KMS-11 (cell line): ENCODE data around the gene ADGRG1.
"Not testable (repeated sequence)": the region's sequence is repeated elsewhere in the genome, so short reads cannot be mapped to it uniquely, and the experiment has no call there.

Source experiments
- H2AFZ ChIP-seq: fragments of 200-600 bp; sonication (generic); 2 replicates; pipeline ENCODE4 v1.6.1; 2016; ENCODE audit warnings: antibody characterized with exemption, mixed run types, low read depth
- H3K27ac ChIP-seq: fragments of 200-600 bp; sonication (generic); 2 replicates; pipeline ENCODE4 v1.6.1; 2016; ENCODE audit warnings: mild to moderate bottlenecking, mixed run types
- H3K27me3 ChIP-seq: fragments of 200-600 bp; sonication (generic); 2 replicates; pipeline ENCODE4 v1.6.1; 2017; ENCODE audit warnings: mild to moderate bottlenecking, low read depth, mixed run types, moderate library complexity; ENCODE audit not compliant: insufficient read depth
- H3K36me3 ChIP-seq: fragments of 200-600 bp; sonication (generic); 2 replicates; pipeline ENCODE4 v1.6.1; 2017; ENCODE audit warnings: mild to moderate bottlenecking, mixed run types; ENCODE audit not compliant: insufficient read depth
- H3K4me1 ChIP-seq: fragments of 200-600 bp; sonication (generic); 2 replicates; pipeline ENCODE4 v1.6.1; 2016; ENCODE audit warnings: mild to moderate bottlenecking, low read depth, mixed run types; ENCODE audit not compliant: poor library complexity, severe bottlenecking
- H3K4me2 ChIP-seq: fragments of 200-600 bp; sonication (generic); 2 replicates; pipeline ENCODE4 v1.7.0; 2016; ENCODE audit warnings: mild to moderate bottlenecking, mixed run types
- H3K4me3 ChIP-seq: fragments of 200-600 bp; sonication (generic); IDR thresholded peaks from 2 replicates; pipeline ENCODE4 v1.6.1; 2017; ENCODE audit warnings: low read depth, low read length, mixed read lengths; ENCODE audit not compliant: insufficient read depth
- H3K79me2 ChIP-seq: fragments of 200-600 bp; sonication (generic); 2 replicates; pipeline ENCODE4 v1.6.1; 2016; ENCODE audit warnings: low read depth, mixed run types; ENCODE audit not compliant: insufficient read depth
- H3K9ac ChIP-seq: fragments of 200-600 bp; sonication (generic); 2 replicates; pipeline ENCODE4 v1.6.1; 2016; ENCODE audit warnings: mild to moderate bottlenecking, mixed run types
- H4K20me1 ChIP-seq: fragments of 200-600 bp; sonication (generic); 2 replicates; pipeline ENCODE4 v1.6.1; 2016; ENCODE audit warnings: mild to moderate bottlenecking, mixed run types; ENCODE audit not compliant: insufficient read depth
- TF ChIP-seq, protein P1 (sequence below): fragments of 200-600 bp; sonication (generic); conservative IDR thresholded peaks from 2 replicates; pipeline ENCODE4 v1.6.1; 2017; ENCODE audit warnings: low read depth, mild to moderate bottlenecking, antibody characterized with exemption, low read length, moderate library complexity, mixed read lengths

The ADGRG1 gene

GRCh38 chr16:57708168-57708567 lies 79.7 kb downstream of the ADGRG1 start:
- Histone ChIP-seq H2AFZ (no peak overlapping the region), H3K4me2 (no peak overlapping the region), H3K79me2 (no peaks in the 10 kb centered on the region), H3K27me3 (no peaks in the 10 kb centered on the region), H3K9ac (no peak overlapping the region), H3K36me3 (no peaks in the 10 kb centered on the region), H3K27ac (no peak overlapping the region), H3K4me3 (no peak overlapping the region), H3K4me1 (no peaks in the 10 kb centered on the region), H4K20me1 (no peaks in the 10 kb centered on the region)
- TF ChIP-seq, protein P1, sequence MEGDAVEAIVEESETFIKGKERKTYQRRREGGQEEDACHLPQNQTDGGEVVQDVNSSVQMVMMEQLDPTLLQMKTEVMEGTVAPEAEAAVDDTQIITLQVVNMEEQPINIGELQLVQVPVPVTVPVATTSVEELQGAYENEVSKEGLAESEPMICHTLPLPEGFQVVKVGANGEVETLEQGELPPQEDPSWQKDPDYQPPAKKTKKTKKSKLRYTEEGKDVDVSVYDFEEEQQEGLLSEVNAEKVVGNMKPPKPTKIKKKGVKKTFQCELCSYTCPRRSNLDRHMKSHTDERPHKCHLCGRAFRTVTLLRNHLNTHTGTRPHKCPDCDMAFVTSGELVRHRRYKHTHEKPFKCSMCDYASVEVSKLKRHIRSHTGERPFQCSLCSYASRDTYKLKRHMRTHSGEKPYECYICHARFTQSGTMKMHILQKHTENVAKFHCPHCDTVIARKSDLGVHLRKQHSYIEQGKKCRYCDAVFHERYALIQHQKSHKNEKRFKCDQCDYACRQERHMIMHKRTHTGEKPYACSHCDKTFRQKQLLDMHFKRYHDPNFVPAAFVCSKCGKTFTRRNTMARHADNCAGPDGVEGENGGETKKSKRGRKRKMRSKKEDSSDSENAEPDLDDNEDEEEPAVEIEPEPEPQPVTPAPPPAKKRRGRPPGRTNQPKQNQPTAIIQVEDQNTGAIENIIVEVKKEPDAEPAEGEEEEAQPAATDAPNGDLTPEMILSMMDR, result no peak

GRCh38 chr16:57709663-57710062 lies 81.2 kb downstream of the ADGRG1 start:
- no peak overlapping the region for H3K4me2 ChIP-seq
- H4K20me1 ChIP-seq, result no peaks in the 10 kb centered on the region
- H3K4me1 ChIP-seq, result no peaks in the 10 kb centered on the region
- no peak overlapping the region for H3K27ac ChIP-seq
- no peak overlapping the region for H3K4me3 ChIP-seq
- no peak overlapping the region for H3K9ac ChIP-seq
- H2AFZ ChIP-seq, result no peak overlapping the region
- H3K36me3 ChIP-seq, result no peaks in the 10 kb centered on the region
- TF ChIP-seq, protein P1, result no peak
- no peaks in the 10 kb centered on the region for H3K27me3 ChIP-seq
- H3K79me2 ChIP-seq, result no peaks in the 10 kb centered on the region

DNA sequence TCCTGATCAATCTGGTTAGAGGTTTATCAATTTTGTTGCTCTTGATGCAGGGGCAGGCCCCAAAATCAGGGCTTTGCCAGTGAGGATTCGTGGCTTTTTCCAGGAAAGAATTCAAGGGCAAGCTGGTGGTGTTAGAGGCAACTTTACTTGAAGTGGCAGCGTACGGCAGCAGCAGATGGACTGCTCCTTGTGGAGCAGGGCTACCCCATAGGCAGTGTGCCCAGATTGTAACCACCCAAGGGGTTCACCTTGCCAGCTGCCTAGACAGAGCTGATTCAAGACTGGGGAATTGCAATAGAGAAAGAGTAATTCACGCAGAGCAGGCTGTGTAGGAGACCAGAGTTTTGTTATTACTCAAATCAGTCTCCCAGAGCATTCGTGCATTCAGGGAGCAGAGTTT lies 82.9 kb downstream of the ADGRG1 start:
- Histone ChIP-seq H3K4me1 (no peaks in the 10 kb centered on the region), H3K4me3 (no peak overlapping the region), H3K27ac (no peak overlapping the region), H3K79me2 (no peaks in the 10 kb centered on the region), H3K27me3 (no peaks in the 10 kb centered on the region), H3K4me2 (no peak overlapping the region), H2AFZ (no peak overlapping the region), H3K36me3 (no peaks in the 10 kb centered on the region), H4K20me1 (no peaks in the 10 kb centered on the region), H3K9ac (no peak overlapping the region)
- TF ChIP-seq, protein P1, result no peak

GRCh38 chr16:57711993-57712392 lies 83.6 kb downstream of the ADGRG1 start:
- Histone ChIP-seq H3K9ac (no peak overlapping the region), H3K4me1 (no peaks in the 10 kb centered on the region), H4K20me1 (no peaks in the 10 kb centered on the region), H3K27ac (no peak overlapping the region), H3K27me3 (no peaks in the 10 kb centered on the region), H3K79me2 (no peaks in the 10 kb centered on the region), H3K36me3 (no peaks in the 10 kb centered on the region), H2AFZ (no peak overlapping the region), H3K4me2 (no peak overlapping the region), H3K4me3 (no peak overlapping the region)
- TF ChIP-seq, protein P1, result no peak

GRCh38 chr16:57712569-57712968 lies 84.1 kb downstream of the ADGRG1 start:
- H2AFZ ChIP-seq, H3K4me2 ChIP-seq, H3K27ac ChIP-seq, H4K20me1 ChIP-seq, H3K27me3 ChIP-seq, H3K4me3 ChIP-seq, H3K79me2 ChIP-seq, H3K9ac ChIP-seq, H3K36me3 ChIP-seq, H3K4me1 ChIP-seq: not testable (repeated sequence)
